ENCODE data around the gene CFAP54.

The CFAP54 gene

GRCh38 chr12:96806272-96806671 is 316.9 kb downstream of the CFAP54 start:
- Histone ChIP-seq H4K8ac (ENCODE audit: low read depth, low read length) (no peak overlapping the region), H3K27ac (ENCODE audit: low read depth, low read length) (no peak overlapping the region), H3K27me3 (ENCODE audit: insufficient read depth, low read length, poor library complexity) (no peaks in the 10 kb centered on the region), H3K36me3 (ENCODE audit: control insufficient read depth, insufficient read depth, low read length) (no peaks in the 10 kb centered on the region), H3K79me1 (ENCODE audit: low read length) (no peaks in the 10 kb centered on the region), H2AK5ac (ENCODE audit: low read length) (no peak overlapping the region), H4K5ac (ENCODE audit: low read length) (no peak overlapping the region), H2BK15ac (replicated peaks; ENCODE audit: low read depth) (no peak overlapping the region), H2BK5ac (ENCODE audit: low read length) (no peak overlapping the region), H3K4me2 (ENCODE audit: low read length) (no peak overlapping the region), H2BK120ac (ENCODE audit: low read depth, low read length) (no peak overlapping the region), H3K9ac (ENCODE audit: low read length) (no peak overlapping the region), H3K4me1 (ENCODE audit: control insufficient read depth, low read depth, low read length) (no peaks in the 10 kb centered on the region), H3K4ac (ENCODE audit: low read depth, low read length) (no peak overlapping the region), H3K4me3 (ENCODE audit: low read length) (no peak overlapping the region), H3K56ac (ENCODE audit: low read length) (no peak overlapping the region), H3K79me2 (ENCODE audit: control insufficient read depth, insufficient read depth, low read length) (no peaks in the 10 kb centered on the region), H3K23ac (ENCODE audit: low read length) (no peak overlapping the region), H3K18ac (ENCODE audit: low read length) (no peak overlapping the region)
- WGBS (ENCODE audit: extremely low coverage, insufficient coverage, low lambda C conversion rate), result no CpG with 5 or more reads among the region's 4 CpGs
- DNase-seq, result no peak

GRCh38 chr12:96807741-96808140 is 318.4 kb downstream of the CFAP54 start:
- Histone ChIP-seq H3K18ac (ENCODE audit: low read length) (no peak overlapping the region), H3K4me3 (ENCODE audit: low read length) (no peak overlapping the region), H3K27ac (ENCODE audit: low read depth, low read length) (no peak overlapping the region), H2AK5ac (ENCODE audit: low read length) (no peak overlapping the region), H3K79me1 (ENCODE audit: low read length) (no peaks in the 10 kb centered on the region), H3K79me2 (ENCODE audit: control insufficient read depth, insufficient read depth, low read length) (no peaks in the 10 kb centered on the region), H3K4me2 (ENCODE audit: low read length) (no peak overlapping the region), H4K8ac (ENCODE audit: low read depth, low read length) (no peak overlapping the region), H3K4me1 (ENCODE audit: control insufficient read depth, low read depth, low read length) (no peaks in the 10 kb centered on the region), H3K4ac (ENCODE audit: low read depth, low read length) (no peak overlapping the region), H2BK120ac (ENCODE audit: low read depth, low read length) (no peak overlapping the region), H3K9ac (ENCODE audit: low read length) (no peak overlapping the region), H3K56ac (ENCODE audit: low read length) (no peak overlapping the region), H2BK5ac (ENCODE audit: low read length) (no peak overlapping the region), H3K23ac (ENCODE audit: low read length) (no peak overlapping the region), H3K27me3 (ENCODE audit: insufficient read depth, low read length, poor library complexity) (no peaks in the 10 kb centered on the region), H4K5ac (ENCODE audit: low read length) (no peak overlapping the region), H2BK15ac (replicated peaks; ENCODE audit: low read depth) (no peak overlapping the region), H3K36me3 (ENCODE audit: control insufficient read depth, insufficient read depth, low read length) (no peaks in the 10 kb centered on the region)
- no CpG with 5 or more reads among the region's 1 CpG for WGBS (ENCODE audit: extremely low coverage, insufficient coverage, low lambda C conversion rate)
- DNase-seq, result no peak

GRCh38 chr12:96808587-96808986 is 319.2 kb downstream of the CFAP54 start:
- Histone ChIP-seq H3K18ac (ENCODE audit: low read length) (no peak overlapping the region), H3K36me3 (ENCODE audit: control insufficient read depth, insufficient read depth, low read length) (no peaks in the 10 kb centered on the region), H3K9ac (ENCODE audit: low read length) (no peak overlapping the region), H2BK5ac (ENCODE audit: low read length) (no peak overlapping the region), H4K8ac (ENCODE audit: low read depth, low read length) (no peak overlapping the region), H3K4me1 (ENCODE audit: control insufficient read depth, low read depth, low read length) (no peaks in the 10 kb centered on the region), H3K27ac (ENCODE audit: low read depth, low read length) (no peak overlapping the region), H3K23ac (ENCODE audit: low read length) (no peak overlapping the region), H3K4me3 (ENCODE audit: low read length) (no peak overlapping the region), H2AK5ac (ENCODE audit: low read length) (no peak overlapping the region), H3K4ac (ENCODE audit: low read depth, low read length) (no peak overlapping the region), H3K56ac (ENCODE audit: low read length) (no peak overlapping the region), H3K27me3 (ENCODE audit: insufficient read depth, low read length, poor library complexity) (no peaks in the 10 kb centered on the region), H3K4me2 (ENCODE audit: low read length) (no peak overlapping the region), H3K79me2 (ENCODE audit: control insufficient read depth, insufficient read depth, low read length) (no peaks in the 10 kb centered on the region), H2BK15ac (replicated peaks; ENCODE audit: low read depth) (no peak overlapping the region), H2BK120ac (ENCODE audit: low read depth, low read length) (no peak overlapping the region), H3K79me1 (ENCODE audit: low read length) (no peaks in the 10 kb centered on the region), H4K5ac (ENCODE audit: low read length) (no peak overlapping the region)
- no peak for DNase-seq
- no CpG with 5 or more reads among the region's 3 CpGs for WGBS (ENCODE audit: extremely low coverage, insufficient coverage, low lambda C conversion rate)

- no peaks in the 10 kb centered on the region for H3K27me3 ChIP-seq (ENCODE audit: insufficient read depth, low read length, poor library complexity)
- H3K4ac ChIP-seq (ENCODE audit: low read depth, low read length), result no peak overlapping the region
- no peaks in the 10 kb centered on the region for H3K4me1 ChIP-seq (ENCODE audit: control insufficient read depth, low read depth, low read length)
- H2BK15ac ChIP-seq (replicated peaks; ENCODE audit: low read depth), result no peak overlapping the region
- no peaks in the 10 kb centered on the region for H3K36me3 ChIP-seq (ENCODE audit: control insufficient read depth, insufficient read depth, low read length)
- no peak overlapping the region for H3K18ac ChIP-seq (ENCODE audit: low read length)
- no peak overlapping the region for H2BK5ac ChIP-seq (ENCODE audit: low read length)
- no peak overlapping the region for H3K4me2 ChIP-seq (ENCODE audit: low read length)
- H3K79me1 ChIP-seq (ENCODE audit: low read length), result no peaks in the 10 kb centered on the region
- H3K4me3 ChIP-seq (ENCODE audit: low read length), result no peak overlapping the region
- no peak overlapping the region for H3K27ac ChIP-seq (ENCODE audit: low read depth, low read length)
- no peak overlapping the region for H4K5ac ChIP-seq (ENCODE audit: low read length)
- no peak overlapping the region for H2BK120ac ChIP-seq (ENCODE audit: low read depth, low read length)
- no peak overlapping the region for H3K56ac ChIP-seq (ENCODE audit: low read length)
- no peak overlapping the region for H4K8ac ChIP-seq (ENCODE audit: low read depth, low read length)
- no peaks in the 10 kb centered on the region for H3K79me2 ChIP-seq (ENCODE audit: control insufficient read depth, insufficient read depth, low read length)
- H3K9ac ChIP-seq (ENCODE audit: low read length), result no peak overlapping the region
- no peak for DNase-seq
- H3K23ac ChIP-seq (ENCODE audit: low read length), result no peak overlapping the region
- H2AK5ac ChIP-seq (ENCODE audit: low read length), result no peak overlapping the region
Measured at GRCh38 chr12:96809522-96809921, 320.1 kb downstream of the CFAP54 start.

GRCh38 chr12:96810057-96810456 is 320.7 kb downstream of the CFAP54 start:
- Histone ChIP-seq H4K5ac (ENCODE audit: low read length) (no peak overlapping the region), H2AK5ac (ENCODE audit: low read length) (no peak overlapping the region), H3K56ac (ENCODE audit: low read length) (no peak overlapping the region), H3K36me3 (ENCODE audit: control insufficient read depth, insufficient read depth, low read length) (no peaks in the 10 kb centered on the region), H3K4me2 (ENCODE audit: low read length) (no peak overlapping the region), H2BK15ac (replicated peaks; ENCODE audit: low read depth) (no peak overlapping the region), H3K18ac (ENCODE audit: low read length) (no peak overlapping the region), H3K27me3 (ENCODE audit: insufficient read depth, low read length, poor library complexity) (no peaks in the 10 kb centered on the region), H3K4me1 (ENCODE audit: control insufficient read depth, low read depth, low read length) (no peaks in the 10 kb centered on the region), H3K79me2 (ENCODE audit: control insufficient read depth, insufficient read depth, low read length) (no peaks in the 10 kb centered on the region), H3K4me3 (ENCODE audit: low read length) (no peak overlapping the region), H3K79me1 (ENCODE audit: low read length) (no peaks in the 10 kb centered on the region), H3K23ac (ENCODE audit: low read length) (no peak overlapping the region), H4K8ac (ENCODE audit: low read depth, low read length) (no peak overlapping the region), H3K9ac (ENCODE audit: low read length) (no peak overlapping the region), H2BK120ac (ENCODE audit: low read depth, low read length) (no peak overlapping the region), H3K27ac (ENCODE audit: low read depth, low read length) (no peak overlapping the region), H2BK5ac (ENCODE audit: low read length) (no peak overlapping the region), H3K4ac (ENCODE audit: low read depth, low read length) (no peak overlapping the region)
- peak; percentile 37 for DNase-seq
- no CpG with 5 or more reads among the region's 2 CpGs for WGBS (ENCODE audit: extremely low coverage, insufficient coverage, low lambda C conversion rate)

- Histone ChIP-seq H3K18ac (ENCODE audit: low read length) (no peak overlapping the region), H3K4me2 (ENCODE audit: low read length) (no peak overlapping the region), H2BK5ac (ENCODE audit: low read length) (no peak overlapping the region), H3K56ac (ENCODE audit: low read length) (no peak overlapping the region), H3K23ac (ENCODE audit: low read length) (no peak overlapping the region), H2BK120ac (ENCODE audit: low read depth, low read length) (no peak overlapping the region), H3K4me3 (ENCODE audit: low read length) (no peak overlapping the region), H3K4me1 (ENCODE audit: control insufficient read depth, low read depth, low read length) (no peaks in the 10 kb centered on the region), H3K79me1 (ENCODE audit: low read length) (no peaks in the 10 kb centered on the region), H2AK5ac (ENCODE audit: low read length) (no peak overlapping the region), H3K9ac (ENCODE audit: low read length) (no peak overlapping the region), H4K8ac (ENCODE audit: low read depth, low read length) (no peak overlapping the region), H4K5ac (ENCODE audit: low read length) (no peak overlapping the region), H3K27ac (ENCODE audit: low read depth, low read length) (no peak overlapping the region), H2BK15ac (replicated peaks; ENCODE audit: low read depth) (no peak overlapping the region), H3K36me3 (ENCODE audit: control insufficient read depth, insufficient read depth, low read length) (no peaks in the 10 kb centered on the region), H3K27me3 (ENCODE audit: insufficient read depth, low read length, poor library complexity) (no peaks in the 10 kb centered on the region), H3K79me2 (ENCODE audit: control insufficient read depth, insufficient read depth, low read length) (no peaks in the 10 kb centered on the region), H3K4ac (ENCODE audit: low read depth, low read length) (no peak overlapping the region)
- no peak for DNase-seq
- no CpG with 5 or more reads among the region's 3 CpGs for WGBS (ENCODE audit: extremely low coverage, insufficient coverage, low lambda C conversion rate)
Measured at GRCh38 chr12:96810477-96810876, 321.1 kb downstream of the CFAP54 start.

Data from mesendoderm (in vitro differentiated cells).